KMS-11 (cell line): ENCODE measurements around the gene ANTXRL.
A peak's percentile ranks its signal among the peaks of the same experiment; 100 is the strongest.

ENCODE experiments used
- H2AFZ ChIP-seq: fragments of 200-600 bp; sonication (generic); 2 replicates; pipeline ENCODE4 v1.6.1; 2016; ENCODE audit warnings: antibody characterized with exemption, mixed run types, low read depth
- H3K27ac ChIP-seq: fragments of 200-600 bp; sonication (generic); 2 replicates; pipeline ENCODE4 v1.6.1; 2016; ENCODE audit warnings: mild to moderate bottlenecking, mixed run types
- H3K27me3 ChIP-seq: fragments of 200-600 bp; sonication (generic); 2 replicates; pipeline ENCODE4 v1.6.1; 2017; ENCODE audit warnings: mild to moderate bottlenecking, low read depth, mixed run types, moderate library complexity; ENCODE audit not compliant: insufficient read depth
- H3K36me3 ChIP-seq: fragments of 200-600 bp; sonication (generic); 2 replicates; pipeline ENCODE4 v1.6.1; 2017; ENCODE audit warnings: mild to moderate bottlenecking, mixed run types; ENCODE audit not compliant: insufficient read depth
- H3K4me1 ChIP-seq: fragments of 200-600 bp; sonication (generic); 2 replicates; pipeline ENCODE4 v1.6.1; 2016; ENCODE audit warnings: mild to moderate bottlenecking, low read depth, mixed run types; ENCODE audit not compliant: poor library complexity, severe bottlenecking
- H3K4me2 ChIP-seq: fragments of 200-600 bp; sonication (generic); 2 replicates; pipeline ENCODE4 v1.7.0; 2016; ENCODE audit warnings: mild to moderate bottlenecking, mixed run types
- H3K4me3 ChIP-seq: fragments of 200-600 bp; sonication (generic); IDR thresholded peaks from 2 replicates; pipeline ENCODE4 v1.6.1; 2017; ENCODE audit warnings: low read depth, low read length, mixed read lengths; ENCODE audit not compliant: insufficient read depth
- H3K79me2 ChIP-seq: fragments of 200-600 bp; sonication (generic); 2 replicates; pipeline ENCODE4 v1.6.1; 2016; ENCODE audit warnings: low read depth, mixed run types; ENCODE audit not compliant: insufficient read depth
- H3K9ac ChIP-seq: fragments of 200-600 bp; sonication (generic); 2 replicates; pipeline ENCODE4 v1.6.1; 2016; ENCODE audit warnings: mild to moderate bottlenecking, mixed run types
- H4K20me1 ChIP-seq: fragments of 200-600 bp; sonication (generic); 2 replicates; pipeline ENCODE4 v1.6.1; 2016; ENCODE audit warnings: mild to moderate bottlenecking, mixed run types; ENCODE audit not compliant: insufficient read depth
- TF ChIP-seq, protein P1 (sequence below): fragments of 200-600 bp; sonication (generic); conservative IDR thresholded peaks from 2 replicates; pipeline ENCODE4 v1.6.1; 2017; ENCODE audit warnings: low read depth, mild to moderate bottlenecking, antibody characterized with exemption, low read length, moderate library complexity, mixed read lengths

Gene ANTXRL

GRCh38 chr10:46284286-46285229 is 2.2 kb upstream of the ANTXRL start:
- Histone ChIP-seq H3K4me2 (peak overlapping the region; percentile 89), H3K27me3 (no peaks in the 10 kb centered on the region), H3K4me3 (no peak overlapping the region), H4K20me1 (no peaks in the 10 kb centered on the region), H3K27ac (peak overlapping the region; percentile 13; the same call in 1 of the 2 replicates), H3K36me3 (no peaks in the 10 kb centered on the region), H2AFZ (peak overlapping the region; percentile 88), H3K79me2 (no peaks in the 10 kb centered on the region), H3K9ac (peak overlapping the region; percentile 51; the same call in 1 of the 2 replicates), H3K4me1 (peaks cover 23% of the 10 kb centered on the region)
- TF ChIP-seq, protein P1, sequence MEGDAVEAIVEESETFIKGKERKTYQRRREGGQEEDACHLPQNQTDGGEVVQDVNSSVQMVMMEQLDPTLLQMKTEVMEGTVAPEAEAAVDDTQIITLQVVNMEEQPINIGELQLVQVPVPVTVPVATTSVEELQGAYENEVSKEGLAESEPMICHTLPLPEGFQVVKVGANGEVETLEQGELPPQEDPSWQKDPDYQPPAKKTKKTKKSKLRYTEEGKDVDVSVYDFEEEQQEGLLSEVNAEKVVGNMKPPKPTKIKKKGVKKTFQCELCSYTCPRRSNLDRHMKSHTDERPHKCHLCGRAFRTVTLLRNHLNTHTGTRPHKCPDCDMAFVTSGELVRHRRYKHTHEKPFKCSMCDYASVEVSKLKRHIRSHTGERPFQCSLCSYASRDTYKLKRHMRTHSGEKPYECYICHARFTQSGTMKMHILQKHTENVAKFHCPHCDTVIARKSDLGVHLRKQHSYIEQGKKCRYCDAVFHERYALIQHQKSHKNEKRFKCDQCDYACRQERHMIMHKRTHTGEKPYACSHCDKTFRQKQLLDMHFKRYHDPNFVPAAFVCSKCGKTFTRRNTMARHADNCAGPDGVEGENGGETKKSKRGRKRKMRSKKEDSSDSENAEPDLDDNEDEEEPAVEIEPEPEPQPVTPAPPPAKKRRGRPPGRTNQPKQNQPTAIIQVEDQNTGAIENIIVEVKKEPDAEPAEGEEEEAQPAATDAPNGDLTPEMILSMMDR = no peak

DNA sequence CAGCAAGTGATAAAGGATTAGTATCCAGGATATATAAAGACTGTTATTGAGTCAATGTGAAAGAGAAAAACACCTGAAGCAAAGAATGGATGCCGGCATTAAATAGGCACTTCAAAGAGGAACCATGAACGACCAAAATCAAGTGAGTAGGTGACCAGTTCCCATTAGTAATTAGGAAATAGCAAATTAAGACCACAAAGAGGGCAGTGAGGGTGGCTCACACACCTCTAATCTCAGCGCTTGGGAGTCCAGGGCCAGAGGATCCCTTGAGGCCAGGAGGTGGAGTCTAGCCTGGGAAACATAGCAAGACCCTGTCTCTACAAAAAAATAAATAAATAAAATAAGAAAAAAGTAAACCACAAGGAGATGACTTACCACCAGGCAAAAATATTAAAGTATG is 1.5 kb upstream of the ANTXRL start:
- Histone ChIP-seq H3K4me3 (no peak overlapping the region), H3K36me3 (no peaks in the 10 kb centered on the region), H2AFZ (peak overlapping the region; percentile 88), H3K4me1 (peaks cover 23% of the 10 kb centered on the region), H4K20me1 (no peaks in the 10 kb centered on the region), H3K79me2 (no peaks in the 10 kb centered on the region), H3K27me3 (no peaks in the 10 kb centered on the region), H3K4me2 (peak overlapping the region; percentile 89), H3K27ac (peak overlapping the region; percentile 13; the same call in 1 of the 2 replicates), H3K9ac (peak overlapping the region; percentile 51; the same call in 1 of the 2 replicates)
- TF ChIP-seq, protein P1 = no peak

DNA sequence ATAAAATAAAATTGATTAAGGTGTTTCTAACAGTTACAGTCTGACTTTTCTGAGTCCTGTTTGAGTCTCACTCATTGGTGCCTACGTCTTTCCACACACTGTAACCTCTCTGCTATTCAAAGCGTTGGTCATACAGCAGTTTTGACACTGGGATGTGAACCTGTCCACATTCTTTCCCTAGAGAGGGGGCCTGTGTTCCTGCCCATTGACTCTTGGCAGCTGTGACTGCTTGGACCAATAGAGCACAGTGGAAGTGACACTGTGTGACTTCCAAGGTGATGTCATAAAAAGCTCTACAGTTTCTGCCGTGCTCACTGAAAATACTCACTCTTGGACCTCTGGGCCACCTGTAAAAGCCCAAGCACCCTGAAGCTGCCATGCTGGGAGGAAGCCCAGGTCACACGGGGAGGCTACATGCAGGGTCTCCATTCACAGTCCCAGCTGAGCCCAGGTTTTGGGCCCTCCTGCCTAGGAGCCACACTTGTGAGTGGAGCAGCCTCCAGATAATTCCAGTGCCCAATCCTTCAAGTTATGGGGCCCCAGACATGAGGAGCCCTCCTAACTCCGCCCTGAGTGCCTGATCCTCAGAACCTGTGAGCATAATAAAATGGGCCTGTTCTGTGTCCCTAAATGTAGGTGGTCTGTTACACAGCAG is 704 bp upstream of the ANTXRL start:
- Histone ChIP-seq H3K4me3 (no peak overlapping the region), H3K27me3 (no peaks in the 10 kb centered on the region), H2AFZ (no peak overlapping the region), H3K4me2 (no peak overlapping the region), H3K4me1 (peaks cover 23% of the 10 kb centered on the region), H4K20me1 (no peaks in the 10 kb centered on the region), H3K27ac (no peak overlapping the region), H3K9ac (no peak overlapping the region), H3K36me3 (no peaks in the 10 kb centered on the region), H3K79me2 (no peaks in the 10 kb centered on the region)
- TF ChIP-seq, protein P1 = no peak

DNA sequence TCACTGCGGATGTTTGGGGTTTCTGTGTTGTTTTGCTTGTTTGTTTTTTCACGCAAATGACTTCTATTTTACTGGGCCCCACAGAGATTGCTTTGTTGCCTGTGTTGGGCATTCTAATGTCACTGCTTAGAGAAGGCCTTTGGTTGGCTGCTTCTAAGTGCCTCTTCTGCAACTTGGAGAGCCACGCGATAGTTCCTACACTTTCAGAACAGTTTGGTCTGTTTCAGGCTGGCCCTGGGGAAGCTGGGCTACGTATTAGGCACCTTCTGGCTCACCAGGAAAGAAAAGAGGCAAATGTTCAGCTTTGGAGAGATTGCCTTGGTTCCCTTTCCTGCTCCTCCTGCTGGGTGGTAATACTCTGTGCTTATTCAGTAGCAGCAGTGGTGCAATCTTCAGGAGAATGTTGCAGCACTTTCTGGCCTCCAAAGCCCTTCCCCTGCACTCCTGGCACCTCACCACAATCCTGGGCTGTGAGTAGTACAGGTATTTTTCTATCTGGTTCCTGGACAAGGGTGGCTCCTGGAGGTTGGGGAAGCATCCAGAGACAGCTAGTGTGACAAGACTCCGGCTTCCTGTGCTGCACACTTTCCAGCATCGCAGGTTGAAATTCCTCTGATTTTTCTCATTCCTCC is 1.2 kb downstream of the ANTXRL start:
- Histone ChIP-seq H4K20me1 (no peaks in the 10 kb centered on the region), H3K27ac (no peak overlapping the region), H3K36me3 (no peaks in the 10 kb centered on the region), H3K4me3 (no peak overlapping the region), H3K4me2 (no peak overlapping the region), H3K79me2 (no peaks in the 10 kb centered on the region), H3K4me1 (peaks cover 23% of the 10 kb centered on the region), H3K9ac (no peak overlapping the region), H2AFZ (no peak overlapping the region), H3K27me3 (no peaks in the 10 kb centered on the region)
- TF ChIP-seq, protein P1 = no peak
